SK-N-MC (cell line): ENCODE data around the gene WNT8A.
"Not testable (repeated sequence)": the region's sequence is repeated elsewhere in the genome, so short reads cannot be mapped to it uniquely, and the experiment has no call there.

Experiments used
- DNase-seq: peaks from one replicate; pipeline ENCODE4 v3.0.0-alpha.2; 2011; ENCODE audit warnings: low read depth, low spot score
- H3K27ac ChIP-seq: fragments of 200-600 bp; sonication (generic); 2 replicates; pipeline ENCODE4 v1.5.1; 2016; ENCODE audit warnings: mixed run types
- H3K36me3 ChIP-seq: fragments of 200-600 bp; sonication (generic); 2 replicates; pipeline ENCODE4 v1.6.1; 2017; ENCODE audit warnings: antibody characterized with exemption, low read length, mixed read lengths; ENCODE audit not compliant: insufficient read depth
- H3K4me3 ChIP-seq: fragments of 200-600 bp; sonication (generic); 2 replicates; pipeline ENCODE4 v1.5.1; 2016
- H3K9ac ChIP-seq: fragments of 200-600 bp; sonication (generic); 2 replicates; pipeline ENCODE4 v1.8.0; 2017; ENCODE audit warnings: mixed run types, mixed read lengths; ENCODE audit not compliant: insufficient read length
- H3K9me3 ChIP-seq: fragments of 200-600 bp; sonication (generic); 2 replicates; pipeline ENCODE4 v1.6.1; 2017; ENCODE audit warnings: low read depth, mild to moderate bottlenecking, antibody characterized with exemption, low read length, moderate library complexity, mixed read lengths
- EZH2 ChIP-seq: fragments of 200-600 bp; sonication (generic); IDR thresholded peaks from one replicate; pipeline ENCODE4 v1.6.1; 2017; ENCODE audit warnings: antibody characterized with exemption
- FOXP2 ChIP-seq: optimal IDR thresholded peaks from 2 replicates; pipeline ENCODE3; 2011; ENCODE audit warnings: mild to moderate bottlenecking, moderate library complexity; ENCODE audit not compliant: insufficient read depth; ENCODE audit errors: extremely low read length, control extremely low read depth
- POLR2AphosphoS5 ChIP-seq: IDR thresholded peaks from 2 replicates; pipeline ENCODE4 v1.6.1; 2012; ENCODE audit warnings: mild to moderate bottlenecking, low read depth, low read length, borderline replicate concordance

WNT8A gene

GRCh38 chr5:138053554-138053953, 30.3 kb upstream of the WNT8A start:
- DNase-seq = no peak
- Histone ChIP-seq H3K27ac (no peak overlapping the region), H3K9me3 (no peaks in the 10 kb centered on the region), H3K36me3 (no peaks in the 10 kb centered on the region), H3K4me3 (no peak overlapping the region), H3K9ac (no peak overlapping the region)
- no peak for TF ChIP-seq EZH2
- TF ChIP-seq FOXP2 = no peak
- no peak for TF ChIP-seq POLR2AphosphoS5

GRCh38 chr5:138054206-138054605, 29.6 kb upstream of the WNT8A start:
- H3K9ac ChIP-seq = no peak overlapping the region
- DNase-seq = no peak
- no peaks in the 10 kb centered on the region for H3K9me3 ChIP-seq
- no peak overlapping the region for H3K4me3 ChIP-seq
- TF ChIP-seq FOXP2 (no peak), EZH2 (no peak), POLR2AphosphoS5 (no peak)
- no peak overlapping the region for H3K27ac ChIP-seq
- no peaks in the 10 kb centered on the region for H3K36me3 ChIP-seq

GRCh38 chr5:138054847-138055558, 28.8 kb upstream of the WNT8A start:
- TF ChIP-seq EZH2 (no peak), POLR2AphosphoS5 (no peak), FOXP2 (no peak)
- Histone ChIP-seq H3K27ac (no peak overlapping the region), H3K4me3 (no peak overlapping the region), H3K9ac (no peak overlapping the region), H3K9me3 (no peaks in the 10 kb centered on the region), H3K36me3 (no peaks in the 10 kb centered on the region)
- no peak for DNase-seq

GRCh38 chr5:138064526-138064925, 19.3 kb upstream of the WNT8A start:
- Histone ChIP-seq H3K36me3 (no peaks in the 10 kb centered on the region), H3K9ac (no peak overlapping the region), H3K27ac (no peak overlapping the region), H3K9me3 (no peaks in the 10 kb centered on the region), H3K4me3 (no peak overlapping the region)
- TF ChIP-seq FOXP2 (no peak), EZH2 (no peak), POLR2AphosphoS5 (no peak)
- DNase-seq = no peak

- DNase-seq = no peak
- TF ChIP-seq FOXP2 (no peak), POLR2AphosphoS5 (no peak), EZH2 (no peak)
- no peaks in the 10 kb centered on the region for H3K36me3 ChIP-seq
- H3K9me3 ChIP-seq = no peaks in the 10 kb centered on the region
- H3K9ac ChIP-seq = no peak overlapping the region
- no peak overlapping the region for H3K27ac ChIP-seq
- no peak overlapping the region for H3K4me3 ChIP-seq
Measured at GRCh38 chr5:138065102-138065501, 18.7 kb upstream of the WNT8A start.

GRCh38 chr5:138067945-138068344, 15.9 kb upstream of the WNT8A start:
- Histone ChIP-seq H3K27ac (no peak overlapping the region), H3K9ac (no peak overlapping the region), H3K4me3 (no peak overlapping the region), H3K9me3 (no peaks in the 10 kb centered on the region), H3K36me3 (no peaks in the 10 kb centered on the region)
- DNase-seq = no peak
- no peak for TF ChIP-seq POLR2AphosphoS5
- no peak for TF ChIP-seq FOXP2
- no peak for TF ChIP-seq EZH2

GRCh38 chr5:138068742-138069600, 14.9 kb upstream of the WNT8A start:
- Histone ChIP-seq H3K27ac (no peak overlapping the region), H3K9ac (no peak overlapping the region), H3K36me3 (no peaks in the 10 kb centered on the region), H3K9me3 (no peaks in the 10 kb centered on the region), H3K4me3 (no peak overlapping the region)
- peak; percentile 51 for DNase-seq
- TF ChIP-seq POLR2AphosphoS5 (no peak), EZH2 (no peak), FOXP2 (no peak)

GRCh38 chr5:138070026-138070425, 13.8 kb upstream of the WNT8A start:
- not testable (repeated sequence) for H3K9me3 ChIP-seq, DNase-seq, H3K9ac ChIP-seq, H3K27ac ChIP-seq, H3K36me3 ChIP-seq, H3K4me3 ChIP-seq

GRCh38 chr5:138077064-138077696, 6.7 kb upstream of the WNT8A start:
- Histone ChIP-seq H3K27ac (no peak overlapping the region), H3K9me3 (no peaks in the 10 kb centered on the region), H3K9ac (no peak overlapping the region), H3K36me3 (no peaks in the 10 kb centered on the region), H3K4me3 (no peak overlapping the region)
- peak; percentile 3 for DNase-seq
- TF ChIP-seq FOXP2 (no peak), EZH2 (no peak), POLR2AphosphoS5 (no peak)
